Esophagus muscularis mucosa (tissue), 3 donors: ENCODE results near the gene GBF1.

Experiments
- CTCF ChIP-seq, 3 experiments: fragments of 200-600 bp in 2 of 3; fragments of 450-650 bp in 1 of 3; sonication (generic) in 2 of 3; IDR thresholded peaks; one replicate each; pipeline ENCODE4 v1.5.1; 2017 to 2019; ENCODE audit warnings: antibody characterized with exemption in 3 of 3, mild to moderate bottlenecking in 2 of 3, moderate library complexity in 1 of 3
- POLR2A ChIP-seq: fragments of 450-650 bp; IDR thresholded peaks from one replicate; pipeline ENCODE4 v1.6.1; 2017; ENCODE audit warnings: antibody characterized with exemption, moderate library complexity, mild to moderate bottlenecking, low read depth
- POLR2AphosphoS5 ChIP-seq, 2 donors: sonication (generic); formaldehyde crosslinking; IDR thresholded peaks; one replicate each; pipeline ENCODE4 v1.6.1; 2017; ENCODE audit warnings: antibody characterized with exemption in 2 of 2

DNA sequence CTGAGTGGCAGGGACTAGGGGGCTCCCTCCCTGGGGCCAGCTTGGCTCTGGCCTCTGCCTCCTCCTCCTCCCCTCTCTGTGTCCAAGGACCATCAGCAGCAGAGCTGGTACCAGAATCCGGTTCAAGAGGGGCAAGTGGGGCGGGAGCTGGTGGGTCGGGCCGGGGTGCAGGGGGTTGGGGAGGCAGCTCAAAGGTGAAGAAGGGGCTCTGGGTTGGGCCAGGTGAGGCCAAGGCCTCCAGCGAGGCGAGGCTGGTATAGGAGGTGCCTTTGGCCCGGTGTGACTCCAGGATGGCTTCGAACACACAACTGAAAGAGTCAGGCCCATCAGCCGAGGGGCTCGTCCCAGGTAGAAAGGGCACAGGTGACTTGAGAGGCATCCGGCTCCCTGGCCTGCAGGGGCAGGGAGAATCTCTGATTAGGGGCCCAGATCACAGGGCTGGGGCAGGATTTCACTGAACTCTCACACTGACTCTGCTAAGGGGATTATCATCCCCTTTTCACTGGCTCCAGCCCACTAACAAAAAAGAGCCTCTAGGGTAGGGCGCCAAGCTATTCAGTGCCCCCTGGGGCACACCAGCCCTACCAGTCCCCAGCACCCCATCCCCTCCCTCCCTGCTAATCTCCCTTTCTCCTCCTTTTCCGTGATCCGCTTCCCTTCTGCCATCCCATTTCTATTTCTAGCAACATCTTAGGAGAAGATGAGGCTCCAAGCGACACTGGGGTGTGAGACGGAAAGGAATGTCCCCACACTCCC, 168.7 kb downstream of the GBF1 start:
- no peak for TF ChIP-seq CTCF (IDR thresholded peaks at IDR 0.05)
- TF ChIP-seq POLR2A: no peak
- TF ChIP-seq POLR2AphosphoS5 (IDR thresholded peaks at IDR 0.05): no peak
